ENCODE results near the gene UHRF2.

DNA sequence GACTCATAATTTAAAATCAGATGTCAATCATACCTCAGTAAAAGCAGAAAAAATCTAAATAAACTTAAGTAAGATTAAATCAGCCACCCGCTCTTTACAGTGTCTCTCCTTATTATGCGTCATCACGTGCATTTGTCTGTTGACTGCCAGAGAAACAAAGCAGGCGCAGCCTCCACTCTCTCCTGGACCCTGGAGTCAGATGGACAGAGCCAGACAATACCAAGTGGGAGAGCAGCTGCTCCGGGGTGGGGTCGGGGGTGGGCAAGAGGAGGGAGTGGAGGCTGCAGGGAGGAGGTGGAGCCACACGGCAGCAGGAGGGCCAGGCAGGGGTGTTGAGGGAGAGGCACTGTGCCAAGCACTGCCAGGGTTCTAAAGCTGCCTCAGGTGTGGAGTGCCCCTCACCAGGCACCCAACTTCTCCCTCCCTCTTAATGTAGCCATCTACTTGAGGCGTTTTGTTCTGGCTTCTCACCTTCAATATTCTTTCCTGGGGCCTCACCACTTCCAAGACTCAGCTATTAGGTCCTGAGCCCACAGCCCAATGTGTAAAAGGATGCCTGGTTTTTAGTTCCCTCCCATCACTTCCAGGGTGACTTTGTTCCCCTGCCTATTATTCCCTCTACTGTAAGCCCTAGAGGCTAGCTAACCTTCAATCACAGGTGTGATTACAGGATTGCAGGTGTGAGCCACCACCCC is 136.3 kb downstream of the UHRF2 start:
- TF ChIP-seq, protein P1, sequence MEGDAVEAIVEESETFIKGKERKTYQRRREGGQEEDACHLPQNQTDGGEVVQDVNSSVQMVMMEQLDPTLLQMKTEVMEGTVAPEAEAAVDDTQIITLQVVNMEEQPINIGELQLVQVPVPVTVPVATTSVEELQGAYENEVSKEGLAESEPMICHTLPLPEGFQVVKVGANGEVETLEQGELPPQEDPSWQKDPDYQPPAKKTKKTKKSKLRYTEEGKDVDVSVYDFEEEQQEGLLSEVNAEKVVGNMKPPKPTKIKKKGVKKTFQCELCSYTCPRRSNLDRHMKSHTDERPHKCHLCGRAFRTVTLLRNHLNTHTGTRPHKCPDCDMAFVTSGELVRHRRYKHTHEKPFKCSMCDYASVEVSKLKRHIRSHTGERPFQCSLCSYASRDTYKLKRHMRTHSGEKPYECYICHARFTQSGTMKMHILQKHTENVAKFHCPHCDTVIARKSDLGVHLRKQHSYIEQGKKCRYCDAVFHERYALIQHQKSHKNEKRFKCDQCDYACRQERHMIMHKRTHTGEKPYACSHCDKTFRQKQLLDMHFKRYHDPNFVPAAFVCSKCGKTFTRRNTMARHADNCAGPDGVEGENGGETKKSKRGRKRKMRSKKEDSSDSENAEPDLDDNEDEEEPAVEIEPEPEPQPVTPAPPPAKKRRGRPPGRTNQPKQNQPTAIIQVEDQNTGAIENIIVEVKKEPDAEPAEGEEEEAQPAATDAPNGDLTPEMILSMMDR (IDR thresholded peaks at IDR 0.05): no peak
- no peak for TF ChIP-seq POLR2A (IDR thresholded peaks at IDR 0.05)

Data from Peyer's patch (tissue), 4 donors.